ELR (cell line): ENCODE results near the gene GID4.

ENCODE experiments used
- DNase-seq: peaks from one replicate; pipeline ENCODE4 v3.0.0-alpha.2; 2015; ENCODE audit warnings: low read depth

GID4 gene

GRCh38 chr17:18101828-18102227 is 62.6 kb downstream of the GID4 start:
- no peak for DNase-seq

DNA sequence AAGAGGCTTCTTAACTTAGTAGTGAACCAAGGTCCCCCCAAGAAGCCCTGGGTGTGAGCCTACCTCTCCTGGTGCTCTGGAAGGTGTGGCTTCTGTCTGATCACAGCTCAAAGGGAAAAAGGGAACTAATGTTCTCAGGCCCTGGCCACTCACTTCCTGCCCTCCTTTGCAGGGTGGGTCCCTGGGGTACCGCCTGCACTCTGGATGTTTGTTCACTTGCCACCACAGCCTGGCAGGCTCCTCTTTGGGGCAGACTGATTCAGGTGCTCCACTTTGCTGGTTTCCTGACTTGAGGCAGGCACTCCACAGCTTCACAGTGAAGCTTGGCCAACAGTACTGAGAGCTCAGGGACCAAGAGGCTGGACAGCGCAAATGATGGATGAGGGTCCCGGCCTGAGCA is 63.4 kb downstream of the GID4 start:
- no peak for DNase-seq

DNA sequence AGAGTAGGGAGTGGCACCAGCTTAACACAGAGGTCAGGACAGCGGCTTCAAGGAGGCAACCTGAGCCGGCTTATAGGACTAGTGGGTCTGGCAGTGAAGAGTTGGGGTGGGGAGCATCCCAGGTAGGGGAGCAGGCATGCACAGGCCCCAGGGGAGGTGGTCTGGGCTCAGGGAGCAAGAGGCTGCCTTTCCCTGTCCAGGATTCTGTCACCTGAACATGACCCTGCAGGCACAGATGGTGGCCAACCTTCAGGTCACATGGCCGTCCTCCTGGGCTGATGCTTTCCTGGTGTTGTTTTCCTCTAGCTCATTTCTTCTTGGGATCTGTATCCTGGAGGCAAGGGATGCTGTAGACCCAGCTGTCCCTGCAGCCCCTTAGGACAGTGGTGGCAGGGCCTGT is 65.8 kb downstream of the GID4 start:
- no peak for DNase-seq

DNA sequence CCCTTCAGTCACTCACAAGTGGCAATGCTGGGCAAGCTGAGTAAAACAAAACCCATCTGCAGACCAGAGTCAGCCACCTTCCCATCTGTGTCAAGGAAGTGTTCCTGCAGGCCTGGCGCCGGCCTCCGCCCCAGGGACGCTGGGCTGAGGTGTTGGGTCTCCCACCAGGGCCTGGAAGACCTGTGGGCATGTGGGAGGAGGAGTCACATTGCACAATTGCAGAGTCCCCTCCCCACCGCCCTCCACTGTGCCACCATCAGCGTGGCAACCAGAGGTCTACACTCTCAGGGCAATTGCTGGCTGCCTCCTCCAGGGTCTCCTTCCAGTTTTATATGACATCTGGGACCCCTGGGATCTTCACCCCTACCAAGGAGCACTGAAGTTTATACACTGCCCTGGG is 66.4 kb downstream of the GID4 start:
- no peak for DNase-seq

GRCh38 chr17:18106211-18106610 is 67.0 kb downstream of the GID4 start:
- no peak for DNase-seq

- no peak for DNase-seq
Observed at GRCh38 chr17:18107061-18107790, 68.0 kb downstream of the GID4 start.

DNA sequence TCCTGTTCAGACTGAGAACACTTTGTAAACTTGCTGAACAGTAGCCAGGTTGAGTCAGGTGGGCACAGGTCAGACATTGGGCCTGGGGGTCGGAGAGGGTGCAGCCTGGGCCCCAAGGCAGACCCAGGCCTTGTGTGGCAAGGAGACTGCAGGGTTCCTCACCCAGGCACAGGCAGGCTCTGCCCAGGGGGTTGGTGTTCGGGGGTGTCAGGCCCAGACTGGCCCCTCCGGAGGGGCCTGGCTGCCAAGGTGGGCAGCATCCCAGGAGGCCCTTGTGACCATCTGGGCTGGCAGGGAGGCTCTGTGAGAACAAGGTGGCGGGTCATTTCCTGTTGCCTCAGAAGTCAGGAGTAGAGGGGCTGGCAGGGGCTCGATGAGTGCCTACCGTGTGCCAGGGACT is 68.8 kb downstream of the GID4 start:
- no peak for DNase-seq

DNA sequence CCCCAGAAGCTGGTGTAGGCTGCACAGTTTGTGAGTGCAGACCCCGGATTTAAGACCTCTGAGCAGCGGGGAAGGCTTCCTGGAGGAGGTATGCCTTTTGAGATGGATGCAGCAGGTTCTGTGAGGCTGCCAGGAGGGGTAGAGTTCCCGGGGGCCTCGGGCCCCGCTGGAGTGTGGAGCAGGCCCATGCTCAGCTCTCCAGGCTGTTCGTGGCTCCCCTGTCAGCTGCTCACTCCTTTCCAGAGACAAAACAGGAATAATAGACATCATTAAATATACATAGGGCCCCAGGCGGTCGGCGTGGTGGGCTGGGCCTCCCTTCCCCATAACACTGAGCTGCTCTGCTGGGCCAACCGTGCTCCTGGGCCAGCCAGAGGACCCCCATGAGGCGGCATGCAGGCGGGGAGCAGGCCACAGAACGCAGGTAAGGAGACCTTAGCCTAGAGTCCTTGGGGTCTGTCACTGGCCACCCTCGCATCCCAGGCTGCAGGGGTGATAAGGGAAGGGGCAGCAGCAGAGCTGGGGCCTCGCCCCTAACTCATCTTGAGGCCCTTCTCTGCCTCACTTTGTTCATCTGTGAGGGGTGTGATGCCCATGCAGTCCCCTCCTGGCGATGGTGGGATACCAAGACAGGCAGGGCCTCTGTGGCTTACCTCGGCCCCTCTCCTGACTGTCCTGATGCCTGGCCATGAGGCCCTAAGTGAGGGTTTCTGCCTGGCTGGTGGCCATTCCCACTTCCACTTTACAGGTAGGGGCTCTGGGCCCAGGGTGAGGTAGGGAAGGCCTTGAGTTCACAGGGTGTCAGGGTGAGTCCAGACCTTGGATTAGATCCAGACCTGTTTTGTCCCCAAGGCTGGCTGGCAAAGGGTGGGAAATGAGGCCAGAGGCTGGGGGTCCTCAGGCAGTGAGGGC is 69.4 kb downstream of the GID4 start, which contains the start of gene MYO15A:
Gene MYO15A, plus strand, starts transcription at position 356 of the 912 bp plus-strand sequence. CDS start 10,045 bp downstream, outside the sequence.
- DNase-seq: no peak

- DNase-seq: no peak
Observed at GRCh38 chr17:18109935-18110485, 70.8 kb downstream of the GID4 start.

GRCh38 chr17:18110636-18111145 is 71.5 kb downstream of the GID4 start:
- DNase-seq: no peak

DNA sequence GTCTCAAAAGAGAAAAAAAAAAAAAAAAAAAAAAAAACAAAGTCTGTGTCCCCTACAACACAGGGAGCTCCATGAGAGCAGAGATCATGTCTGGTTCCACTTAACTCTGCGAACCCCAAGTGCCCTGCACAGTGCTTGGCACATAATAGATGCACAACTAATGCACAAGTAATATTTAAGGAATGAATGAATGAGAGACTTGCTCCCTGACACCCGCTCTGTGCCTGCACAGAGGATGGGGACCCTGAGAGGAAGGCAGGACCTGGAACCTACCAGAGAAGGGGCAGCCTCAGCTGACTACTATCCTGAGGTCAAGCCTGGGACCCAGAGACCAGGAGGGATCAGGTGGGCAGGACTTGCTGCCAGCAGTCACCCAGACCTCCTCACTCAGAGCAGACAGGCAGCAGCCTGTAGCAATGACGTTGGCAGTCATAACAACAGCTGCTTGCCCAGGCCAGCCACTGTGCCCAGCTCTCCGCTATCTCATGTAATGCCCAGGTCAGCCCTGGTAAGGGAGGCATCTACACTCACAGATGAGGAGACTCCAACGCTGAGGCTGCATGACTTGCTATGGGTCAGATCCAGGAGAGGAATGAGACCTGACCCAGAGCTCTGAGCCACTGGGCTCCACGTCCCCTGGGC is 72.2 kb downstream of the GID4 start:
- DNase-seq: no peak

DNA sequence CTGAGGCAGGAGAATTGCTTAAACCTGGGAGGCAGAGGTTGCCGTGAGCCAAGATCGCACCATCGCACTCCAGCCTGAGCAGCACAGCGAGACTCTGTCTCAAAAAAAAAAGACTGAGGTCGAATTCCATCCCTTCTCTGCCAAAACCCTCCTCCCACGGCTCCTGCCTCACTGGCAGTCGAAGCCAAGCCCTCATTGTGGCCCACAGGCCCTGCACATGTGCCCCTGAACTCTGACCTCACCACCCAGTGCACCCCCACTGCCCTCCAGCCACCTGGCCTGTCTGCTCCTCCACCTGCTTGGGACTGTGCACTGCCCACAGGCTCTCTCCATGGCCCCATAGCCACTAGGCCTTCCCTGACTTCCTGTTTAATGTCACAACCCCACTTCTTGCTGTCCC is 76.3 kb downstream of the GID4 start:
- DNase-seq: no peak

DNA sequence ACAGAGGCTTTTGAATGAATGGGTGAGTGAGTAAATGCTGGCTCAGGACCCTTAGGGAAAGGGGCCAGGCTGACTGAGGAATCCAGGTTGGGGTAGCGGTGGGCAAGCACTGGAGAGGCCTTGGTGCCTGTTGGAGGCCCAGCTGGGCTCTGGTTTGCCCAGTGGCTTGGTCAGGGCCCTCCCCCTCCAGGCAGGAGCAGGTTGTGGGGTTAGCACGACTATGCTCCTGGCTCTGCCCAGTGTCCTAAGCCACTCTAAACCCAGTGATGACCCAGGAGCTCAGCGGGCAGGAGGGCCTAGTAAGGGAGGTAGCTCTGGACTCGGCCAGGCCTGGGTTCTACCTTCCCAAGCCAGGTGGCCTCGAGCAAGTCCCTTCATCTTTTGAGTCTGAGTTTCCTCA is 76.9 kb downstream of the GID4 start:
- DNase-seq: no peak

DNA sequence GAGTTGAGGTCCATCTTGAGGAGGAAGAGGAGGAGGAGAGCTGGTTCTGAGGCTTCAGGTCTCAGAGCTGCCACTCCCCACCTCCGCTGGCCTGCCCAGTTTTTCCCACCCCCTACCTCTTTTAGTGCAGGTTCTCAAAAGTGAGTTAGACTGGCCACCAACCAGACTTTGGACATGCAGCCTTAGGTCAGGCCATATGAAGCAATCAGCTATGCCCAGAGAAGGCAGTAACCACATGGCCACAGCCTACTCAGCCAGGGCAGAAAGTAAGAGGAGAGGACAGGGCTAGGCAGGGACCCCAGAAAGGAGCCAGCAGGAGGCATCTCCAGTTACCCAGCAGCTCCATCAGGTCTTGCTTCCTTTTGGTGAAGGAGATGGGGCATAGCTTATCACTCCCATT is 78.3 kb downstream of the GID4 start:
- DNase-seq: no peak
